Measurements from ENCODE around the gene AZIN2. TPM values are rescaled to one million over a fixed set of nuclear protein-coding genes. Genes with fewer than 3 reads are reported as not detected.

AZIN2 gene
- total and polyA plus RNA-seq, 10 of the 15 experiments (the other 5 are each of a cell fraction or from before 2014, with no cell fraction given): 0.02 to 0.85 (median 0.23) TPM

GRCh38 chr1:33036051-33036525, 44.9 kb upstream of the AZIN2 start:
- in situ Hi-C loops (cut with MboI) (no loop called here), intact Hi-C loops (cut with micrococcal nuclease; ENCODE audit: unreplicated experiment) (loop anchor here (2.0 to 5.0 kb wide), 2 partner anchors 55 to 74 kb away; partner anchors contain the start of gene RNF19B)
- peaks cover 56% of the 10 kb centered on the region for H3K79me2 ChIP-seq (ENCODE audit: control insufficient read depth, insufficient read depth, low read length)
- CTCF ChIA-PET: interaction anchor here (0.6 to 2.0 kb wide), 4 partner anchors 19 to 160 kb away, joined by 3 to 10 read pairs (median 4); no protein-coding TSS in a partner anchor
- peak overlapping the region; percentile 88 for H3K4me3 ChIP-seq
- WGBS (ENCODE audit: insufficient coverage, insufficient replicate concordance, low lambda C conversion rate, missing lambda C conversion rate): 2% methylated on average over 5 of the region's 5 CpGs
- peak overlapping the region; percentile 87 for H3K27ac ChIP-seq (ENCODE audit: control insufficient read depth, insufficient read depth)
- FAIRE-seq (no peak), ATAC-seq (peak; percentile 35), DNase-seq (ENCODE audit: low read depth, low spot score) (no peak)
- peaks cover 5% of the 10 kb centered on the region; the same call in 1 of the 2 replicates for H4K20me1 ChIP-seq (ENCODE audit: control insufficient read depth, insufficient read depth)
- no peaks in the 10 kb centered on the region for H3K27me3 ChIP-seq (replicated peaks in 1 of 2; ENCODE audit: control insufficient read depth in 2 of 2, insufficient read depth in 2 of 2, low read length in 1 of 2)
- POLR2A ChIA-PET: interaction anchor here (1.4 to 3.4 kb wide), 3 partner anchors 9 to 15 kb away, joined by 4 to 12 read pairs (median 6); no protein-coding TSS in a partner anchor
- no peaks in the 10 kb centered on the region for H3K9me3 ChIP-seq (replicated peaks; ENCODE audit: control insufficient read depth, insufficient read depth, low read length)
- BruUV-seq (replicated peaks): TSS peak; percentile 77
- no peak for TF ChIP-seq IRF4 (IDR thresholded peaks at IDR 0.05; ENCODE audit: low read depth, low read length)
- TF ChIP-seq EED (IDR thresholded peaks at IDR 0.05; ENCODE audit: low read depth): peak; percentile 15; the same call in 1 of the 2 replicates
- no peak for TF ChIP-seq BCL3 (IDR thresholded peaks at IDR 0.05; ENCODE audit: borderline replicate concordance, insufficient read depth, low read depth, low read length, poor library complexity, severe bottlenecking)
- TF ChIP-seq TBL1XR1 (IDR thresholded peaks at IDR 0.05; ENCODE audit: low read depth, low read length): no peak
- TF ChIP-seq RAD51 (IDR thresholded peaks at IDR 0.05): peak; percentile 63; the same call in 1 of the 2 replicates
- TF ChIP-seq ATF7 (IDR thresholded peaks at IDR 0.05; ENCODE audit: low read depth): no peak
- TF ChIP-seq YY1 (IDR thresholded peaks at IDR 0.05; ENCODE audit: low read depth, low read length): 0 out of 2 replicates have a peak, but pooled peaks have one; percentile 11
- no peak for TF ChIP-seq NRF1 (conservative IDR thresholded peaks at IDR 0.05; ENCODE audit: low read depth, low read length)
- peak; percentile 95 for TF ChIP-seq MXI1 (IDR thresholded peaks at IDR 0.05; ENCODE audit: low read depth, low read length)
- H3K4me2 ChIP-seq (ENCODE audit: control insufficient read depth, insufficient read depth): peak overlapping the region; percentile 93
- SMC1A ChIA-PET (ENCODE audit: uncharacterized antibody, unreplicated experiment): interaction anchor here (0.7 to 3.3 kb wide), 5 partner anchors 11 to 103 kb away, joined by 3 to 16 read pairs (median 3); no protein-coding TSS in a partner anchor
- peaks cover 0 to 12% of the 10 kb centered on the region in 2 experiments; a peak in 1 of 4 replicates for H3K36me3 ChIP-seq (ENCODE audit: control insufficient read depth in 2 of 2, insufficient read depth in 2 of 2, low read length in 1 of 2)
- RAD21 ChIA-PET (ENCODE audit: unreplicated experiment): interaction anchor here (1.4 to 2.0 kb wide), 3 partner anchors 11 to 103 kb away, joined by 3 to 7 read pairs (median 6); no protein-coding TSS in a partner anchor
- H2AFZ ChIP-seq (ENCODE audit: control insufficient read depth, low read depth, low read length): peak overlapping the region; percentile 3; the same call in 1 of the 2 replicates
- H3K4me1 ChIP-seq (ENCODE audit: control insufficient read depth, insufficient read depth, low read length): peaks cover 8% of the 10 kb centered on the region
- peak overlapping the region; percentile 90 for H3K9ac ChIP-seq (ENCODE audit: control insufficient read depth, insufficient read depth, low read length)
